ENCODE results near the gene AADAC.

DNA sequence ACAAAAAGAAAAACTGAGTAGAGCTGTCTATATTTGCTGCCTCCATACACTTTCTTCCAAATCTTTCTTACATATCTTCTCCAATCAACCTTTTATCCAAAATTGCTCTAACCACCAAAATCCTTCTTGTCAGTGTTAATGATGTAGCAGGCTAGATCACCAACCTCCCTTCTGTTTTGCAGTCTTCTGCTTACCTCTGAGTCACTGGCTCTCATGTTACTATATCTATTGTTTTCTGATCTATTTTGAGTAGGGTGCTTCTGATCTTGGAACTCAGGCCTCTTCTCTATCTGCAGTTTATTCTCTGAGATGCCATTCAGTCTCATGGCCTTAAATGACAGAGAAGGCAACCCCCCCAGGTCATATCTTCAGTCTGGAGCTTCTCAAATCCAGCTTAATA lies 26.3 kb upstream of the AADAC start:
- TF ChIP-seq POLR2A (IDR thresholded peaks at IDR 0.05; ENCODE audit: low read length), result no peak
- TF ChIP-seq GATA1 (IDR thresholded peaks at IDR 0.05; ENCODE audit: low read depth, low read length), result no peak
